Sciatic nerve (tissue), 2 donors: ENCODE results near the gene GRAMD2A. TPM values are rescaled to one million over a fixed set of nuclear protein-coding genes. Genes with fewer than 3 reads are reported as not detected.
"Not testable (repeated sequence)": the region's sequence is repeated elsewhere in the genome, so short reads cannot be mapped to it uniquely, and the experiment has no call there.

ENCODE experiments used
- ATAC-seq: fragments of 200-7000 bp; cut with Tn5 transposase; one replicate; pipeline ENCODE4 v1.9.1; 2020; ENCODE audit warnings: mild to moderate bottlenecking, moderate library complexity
- DNase-seq: peaks from one replicate; pipeline ENCODE4 v3.0.0-alpha.2; 2020; ENCODE audit warnings: low spot score
- intact Hi-C: fragments of 100-400 bp; cut with DNase I; formaldehyde crosslinking; loops from one replicate; pipeline ENCODE4 v1.14.2; 2022
- total RNA-seq: library from RNA; stranded (reverse); fragmentation: NEBNext Ultra II Directional; extraction: Animal tissue kit (Norgen Biotek cat#: 25700); gene quantifications from one replicate; pipeline ENCODE4 v1.2.1, GENCODE V29; 2021
- donor health status: DM: no; HTN: no; CAD: no.
- donor health status: DM: no; HTN: no; CAD: no.

The GRAMD2A gene
- total RNA-seq, 1 donor from 2014 or later: 6.7 TPM

DNA sequence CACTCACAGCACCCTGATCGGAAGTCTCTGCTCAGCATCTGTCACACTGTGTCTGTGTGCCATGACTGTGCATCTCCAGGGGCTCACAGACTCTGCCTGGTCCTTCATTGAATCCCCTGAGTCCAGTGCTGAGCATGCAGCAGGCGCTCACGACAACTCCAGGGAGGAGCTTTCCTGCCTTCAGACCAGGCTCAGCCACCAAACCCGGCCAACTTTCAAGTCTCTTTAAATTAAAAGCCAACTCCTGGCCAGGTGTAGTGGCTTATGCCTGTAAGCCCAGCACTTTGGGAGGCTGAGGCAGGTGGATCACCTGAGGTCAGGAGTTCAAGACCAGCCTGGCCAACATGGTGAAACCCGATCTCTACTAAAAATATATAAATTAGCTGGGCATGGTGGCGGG is 24.2 kb downstream of the GRAMD2A start:
- intact Hi-C loops: no loop called here
- DNase-seq: peak; percentile 30
- ATAC-seq: no peak

DNA sequence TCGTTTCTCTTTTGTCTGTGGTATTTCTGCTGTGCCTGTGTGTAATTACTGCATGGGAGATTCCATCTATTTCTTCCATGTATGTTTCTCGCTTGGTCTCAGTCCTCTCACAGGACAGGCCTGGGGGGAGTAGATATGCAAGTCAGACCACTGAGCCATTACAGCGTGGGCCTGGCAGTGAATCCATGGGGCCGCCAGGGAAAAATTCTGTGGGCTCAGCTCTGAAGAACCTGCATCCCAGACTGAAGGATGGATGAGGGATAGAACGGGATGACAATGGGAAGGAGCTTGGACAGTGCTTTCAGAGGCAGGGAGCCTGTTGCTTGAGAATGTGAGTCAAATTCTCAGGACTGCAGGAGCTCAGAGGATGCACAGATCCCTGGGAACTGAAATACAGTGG is 24.8 kb downstream of the GRAMD2A start:
- intact Hi-C loops: no loop called here
- DNase-seq (no peak), ATAC-seq (no peak)

- intact Hi-C loops, ATAC-seq, DNase-seq: not testable (repeated sequence)
Observed at GRCh38 chr15:72171978-72172377, 25.6 kb downstream of the GRAMD2A start.

- no peak for ATAC-seq
- no peak for DNase-seq
- intact Hi-C loops: no loop called here
Observed at GRCh38 chr15:72170691-72171090, 26.9 kb downstream of the GRAMD2A start.

- intact Hi-C loops: loop anchor here (10.0 kb wide), 1 partner anchor 425 kb away; no protein-coding TSS in a partner anchor
- DNase-seq: no peak
- ATAC-seq: no peak
Observed at GRCh38 chr15:72169921-72170611, 27.5 kb downstream of the GRAMD2A start.

DNA sequence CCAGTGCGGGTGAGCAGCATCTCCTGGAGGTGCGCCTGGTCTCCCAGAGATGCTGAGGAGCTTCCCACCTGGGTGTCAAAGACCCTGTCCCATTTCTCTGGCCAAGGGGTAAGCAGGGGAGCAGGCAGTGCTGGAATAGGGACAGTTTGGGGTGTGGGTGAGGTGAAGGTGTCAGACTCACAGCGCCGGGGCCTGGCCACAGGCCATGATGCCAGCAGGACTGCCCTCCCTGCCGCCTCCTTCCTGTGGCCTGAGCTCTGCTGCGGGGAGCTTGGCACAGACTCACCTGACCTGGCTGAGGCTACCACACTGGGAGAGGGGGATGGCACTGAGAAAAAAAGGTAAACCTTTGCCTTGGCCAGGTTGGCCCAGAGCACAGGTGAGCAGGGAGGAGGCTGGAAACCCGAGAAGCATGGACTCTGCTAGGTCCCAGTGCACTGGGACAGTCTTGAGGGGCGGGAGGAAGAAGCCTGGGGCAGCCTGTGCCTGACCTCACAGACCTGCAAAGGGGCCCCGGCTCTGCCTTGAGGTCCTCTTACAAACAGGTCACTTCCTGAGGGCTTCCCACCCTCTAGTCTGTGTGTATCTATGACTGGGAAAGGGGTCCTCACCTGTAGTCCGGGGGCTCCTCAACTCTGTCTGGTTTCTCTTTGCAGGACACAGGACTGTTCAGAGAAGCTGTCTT is 28.2 kb downstream of the GRAMD2A start:
- no peak for ATAC-seq
- no peak for DNase-seq
- intact Hi-C loops: loop anchor here (10.0 kb wide), 1 partner anchor 425 kb away; no protein-coding TSS in a partner anchor

DNA sequence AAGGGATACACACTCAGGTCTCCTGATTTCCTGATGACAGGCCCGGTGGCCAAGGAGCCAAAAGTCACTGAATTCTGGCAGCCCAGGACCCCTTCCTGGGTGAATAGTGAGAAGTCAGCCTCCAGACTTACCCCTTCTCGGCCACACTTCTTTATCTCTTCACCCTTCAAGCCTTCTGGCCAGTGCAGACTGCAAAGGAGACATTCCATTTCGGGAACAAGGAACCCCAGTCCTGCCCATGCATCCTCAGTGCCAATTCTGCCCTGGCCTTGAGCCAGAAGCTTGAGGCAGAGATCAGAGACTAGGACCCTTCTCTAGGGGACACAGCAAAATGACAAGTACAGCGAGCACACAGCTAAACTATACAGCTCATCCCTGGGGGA is 28.8 kb downstream of the GRAMD2A start:
- intact Hi-C loops: loop anchor here (10.0 kb wide), 1 partner anchor 424 kb away; no protein-coding TSS in a partner anchor
- no peak for ATAC-seq
- no peak for DNase-seq

DNA sequence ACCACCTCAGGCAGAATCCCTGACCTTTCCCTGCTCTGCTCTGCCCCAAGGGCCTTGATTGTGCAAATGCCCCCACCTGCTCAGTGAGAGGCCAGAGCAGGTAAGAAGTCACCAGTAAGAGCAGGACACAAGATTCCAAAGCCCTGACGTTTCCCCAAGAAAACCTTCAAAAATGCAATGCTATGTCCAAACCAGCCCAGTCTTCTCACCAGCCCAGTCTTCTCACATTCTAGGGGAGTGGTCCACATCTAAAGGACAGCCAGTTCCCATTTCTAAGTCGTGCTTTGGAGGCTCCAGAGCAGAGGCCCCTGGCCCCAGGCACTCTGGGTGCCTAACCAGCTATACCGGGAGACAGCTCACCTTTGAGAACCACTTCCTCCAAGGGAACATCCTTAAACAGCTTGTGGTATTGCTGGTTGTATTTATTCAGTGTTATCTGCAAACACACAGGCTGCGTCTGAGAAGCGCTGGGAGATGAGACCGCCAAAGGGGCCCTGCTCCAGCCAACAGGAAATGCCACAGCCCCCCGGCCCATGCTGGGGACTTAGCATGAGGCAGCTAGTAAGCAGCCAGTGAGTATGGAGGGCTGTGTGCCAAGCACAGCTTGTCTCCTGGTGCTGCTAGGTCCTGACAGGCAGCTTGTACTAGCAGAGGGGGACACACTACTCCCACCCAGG is 29.3 kb downstream of the GRAMD2A start:
- no peak for ATAC-seq
- no peak for DNase-seq
- intact Hi-C loops: loop anchor here (10.0 kb wide), 1 partner anchor 423 kb away; no protein-coding TSS in a partner anchor

DNA sequence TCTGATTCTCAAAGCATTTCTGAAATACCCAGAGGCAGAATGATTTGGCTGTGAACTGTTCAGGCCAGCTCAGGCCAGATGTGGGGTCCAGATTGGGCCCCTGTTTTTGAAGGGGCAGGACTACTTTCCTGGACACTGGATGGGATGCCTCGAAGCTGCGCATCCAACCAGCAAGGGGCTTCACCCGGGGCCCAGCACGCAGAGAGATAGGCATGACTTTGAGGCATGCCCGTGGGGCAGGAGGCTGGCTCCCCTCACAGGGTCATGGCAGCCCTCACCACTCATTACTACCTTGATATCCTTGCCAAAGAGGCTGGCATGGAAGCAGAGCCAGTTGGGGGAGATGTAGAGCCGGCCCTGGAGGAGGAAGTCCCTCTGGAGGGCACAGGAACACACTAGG is 30.1 kb downstream of the GRAMD2A start:
- intact Hi-C loops: loop anchor here (10.0 kb wide), 1 partner anchor 423 kb away; no protein-coding TSS in a partner anchor
- ATAC-seq: no peak
- no peak for DNase-seq

- ATAC-seq (no peak), DNase-seq (no peak)
- intact Hi-C loops: loop anchor here (10.0 kb wide), 1 partner anchor 422 kb away; no protein-coding TSS in a partner anchor
Observed at GRCh38 chr15:72166716-72167417, 30.7 kb downstream of the GRAMD2A start.

DNA sequence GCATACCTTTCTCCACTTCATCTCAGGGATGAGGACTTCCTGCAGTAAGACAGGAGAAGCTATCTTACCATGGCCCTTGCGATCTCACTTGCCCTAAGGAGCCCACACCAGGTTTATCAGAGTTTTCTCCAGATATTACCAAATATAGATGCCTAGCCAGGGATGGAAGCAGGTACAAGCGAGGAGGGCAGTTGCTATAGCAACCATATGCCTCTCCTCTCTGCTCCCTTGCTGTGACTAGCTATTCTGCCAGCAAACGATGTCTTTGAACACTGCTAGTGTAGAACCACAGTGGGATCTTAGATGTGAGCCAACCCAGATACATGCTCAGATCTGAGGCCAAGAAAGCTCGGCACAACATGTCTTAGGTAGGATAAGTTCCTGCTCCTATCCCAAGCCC is 33.9 kb downstream of the GRAMD2A start:
- intact Hi-C loops: loop anchor here (10.0 kb wide), 1 partner anchor 419 kb away; no protein-coding TSS in a partner anchor
- DNase-seq: no peak

GRCh38 chr15:72162569-72162968 is 35.0 kb downstream of the GRAMD2A start:
- intact Hi-C loops: loop anchor here (10.0 kb wide), 1 partner anchor 418 kb away; no protein-coding TSS in a partner anchor
- ATAC-seq (no peak), DNase-seq (no peak)

More for the DNA sequence above, 33.9 kb downstream of the GRAMD2A start:
- ATAC-seq: no peak

GRCh38 chr15:72161361-72162132 is 36.0 kb downstream of the GRAMD2A start:
- DNase-seq: no peak
- intact Hi-C loops: loop anchor here (10.0 kb wide), 1 partner anchor 417 kb away; no protein-coding TSS in a partner anchor
- ATAC-seq: peak; percentile 55

DNA sequence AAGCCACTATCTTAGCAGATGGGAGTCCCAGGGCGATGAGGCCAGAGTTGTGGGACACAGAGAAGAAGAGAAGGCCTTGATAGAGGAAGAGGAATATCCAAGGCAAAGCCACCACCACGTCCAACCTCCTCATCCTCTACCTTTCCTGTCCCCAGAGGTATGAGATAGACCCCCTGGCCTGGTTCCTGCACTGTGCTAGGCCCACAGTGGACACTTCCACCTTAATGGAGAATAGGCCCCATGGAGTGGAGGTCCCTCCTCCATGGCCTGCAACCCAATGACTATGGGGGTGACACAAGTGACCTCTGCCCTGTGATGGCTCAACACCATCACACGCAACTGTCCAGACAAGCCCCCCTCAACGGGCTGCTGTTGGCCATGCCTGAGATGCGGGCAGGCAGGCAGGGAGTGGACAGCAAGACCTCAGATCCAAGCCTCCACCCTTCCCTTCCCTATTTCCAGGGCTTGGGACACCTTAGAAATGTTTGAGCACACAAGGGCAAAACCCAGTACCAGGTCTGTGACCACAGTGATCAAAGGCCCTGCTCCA is 36.8 kb downstream of the GRAMD2A start:
- intact Hi-C loops: loop anchor here (10.0 kb wide), 1 partner anchor 416 kb away; no protein-coding TSS in a partner anchor
- DNase-seq: no peak
- ATAC-seq: no peak

GRCh38 chr15:72156928-72157327 is 40.7 kb downstream of the GRAMD2A start:
- intact Hi-C loops: no loop called here
- DNase-seq: no peak
- ATAC-seq: no peak

DNA sequence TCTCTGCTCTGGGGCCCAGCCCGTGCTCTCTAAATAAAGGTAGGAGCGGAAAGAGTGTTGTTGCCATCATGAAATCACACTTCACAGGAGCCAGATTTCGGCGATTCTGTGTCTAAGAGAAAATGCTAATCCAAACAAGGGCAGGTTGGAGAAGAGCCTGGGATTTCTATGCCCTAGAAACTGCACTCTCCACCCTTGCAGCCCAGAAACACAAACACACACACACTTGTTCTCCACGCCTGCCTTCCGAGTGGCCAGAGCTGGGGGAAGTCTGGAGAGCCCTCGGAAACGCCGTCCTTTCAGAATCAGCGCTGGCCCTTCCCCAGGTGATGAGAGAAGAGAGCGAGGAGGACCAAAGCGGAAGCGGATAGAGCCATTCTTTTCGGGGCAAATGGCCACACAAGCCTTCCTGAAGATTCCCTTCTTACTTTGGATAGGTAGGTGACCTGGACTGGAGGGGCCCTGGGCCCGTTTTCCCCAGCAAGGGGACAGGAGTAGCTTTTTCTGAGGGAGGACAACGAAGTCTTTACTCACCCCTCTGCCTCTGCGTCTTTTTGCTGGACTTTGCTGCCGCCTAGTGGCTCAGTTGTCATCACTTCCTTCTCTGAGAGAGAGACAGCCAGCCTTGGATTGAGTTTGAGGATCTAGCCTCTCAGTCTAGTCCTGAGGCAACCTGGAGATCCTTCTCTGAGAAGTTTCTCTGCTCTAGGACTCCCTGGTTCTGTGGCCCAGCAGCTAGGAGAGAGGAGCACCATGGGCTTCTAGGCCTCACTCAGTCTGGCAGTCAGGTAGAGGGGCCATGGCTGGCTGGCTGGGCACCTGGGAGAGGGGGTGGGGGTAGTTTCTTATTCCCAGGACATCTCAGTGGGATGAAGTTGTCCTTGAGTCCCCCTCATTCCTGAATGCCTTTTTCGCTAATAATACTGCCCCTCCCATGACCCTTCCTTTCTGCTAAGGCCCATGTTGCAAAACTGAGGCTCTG is 41.7 kb downstream of the GRAMD2A start:
- ATAC-seq: peak; percentile 96
- intact Hi-C loops: no loop called here
- peak; percentile 94 for DNase-seq
